Left cardiac atrium (tissue), 4 donors: ENCODE measurements around the gene POU2F2. TPM values are rescaled to one million over a fixed set of nuclear protein-coding genes. Genes with fewer than 3 reads are reported as not detected.

Source experiments
- ATAC-seq, 2 donors: fragments of 200-7000 bp; cut with Tn5 transposase; one replicate each; pipeline ENCODE4 v1.9.1; 2020; ENCODE audit warnings: mild to moderate bottlenecking in 2 of 2, moderate library complexity in 2 of 2
- DNase-seq: peaks from one replicate; pipeline ENCODE4 v3.0.0-alpha.2; 2020
- intact Hi-C, 2 donors: fragments of 100-400 bp; cut with DNase I; formaldehyde crosslinking; loops; one replicate each; pipeline versions ENCODE4 v1.14.1 to v1.15.1; 2022 to 2023
- long read RNA-seq: library from polyadenylated mRNA; unstranded; transcript quantifications from one replicate; pipeline ENCODE4 v2.0.0, GENCODE V29; 2021
- total RNA-seq, 2 donors: library from RNA; stranded (reverse); fragmentation: NEBNext Ultra II Directional; extraction: Animal tissue kit (Norgen Biotek cat#: 25700); gene quantifications; one replicate each; pipeline ENCODE4 v1.2.1, GENCODE V29; 2021
- donor health status: DM: no; HTN: yes; CAD: no.
- donor health status: DM: no; HTN: yes; CAD: no; lungs with severe emphysema.
- donor health status: DM: yes; HTN: yes; CAD: no.
- donor health status: Dilated cardiomyopathy.

Gene POU2F2
- 1 to 10 TPM; 1.1 to 1.2 TPM for total RNA-seq
- long read RNA-seq: 0 reads

DNA sequence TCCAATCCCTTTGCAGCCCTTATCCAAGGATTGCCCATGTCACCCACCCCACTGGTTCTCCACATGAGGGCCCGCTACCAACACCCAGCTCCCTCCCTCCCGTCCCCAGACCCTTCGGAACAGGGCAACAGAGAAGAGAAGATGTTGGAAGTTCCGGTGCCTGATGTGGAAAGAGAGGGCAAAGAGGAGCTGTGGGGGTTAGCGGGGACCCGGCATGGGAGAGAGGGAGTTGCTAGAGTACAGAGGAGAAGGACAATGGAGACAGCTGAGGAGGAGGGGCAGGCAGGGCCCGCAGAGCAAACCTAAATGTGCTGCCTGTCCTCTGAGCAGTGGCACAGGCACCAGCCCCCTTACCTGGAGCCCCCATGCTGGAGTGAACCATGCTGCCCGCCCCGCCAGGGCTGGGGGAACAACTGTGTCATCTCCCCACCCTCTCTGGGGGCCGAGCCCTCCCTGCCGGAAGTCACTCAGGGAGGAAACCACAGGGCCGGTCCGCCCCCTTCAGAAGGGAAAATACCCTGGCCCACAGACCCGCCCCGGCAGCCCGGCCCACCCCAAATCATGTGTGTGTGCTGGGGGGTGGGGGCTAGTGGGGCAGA lies at the start of gene POU2F2:
POU2F2 (minus strand) TSS at position 417 of the 599 bp plus-strand sequence; CDS start at position 382, 35 bp downstream.
- peak; percentile 42 to 51 for ATAC-seq
- intact Hi-C loops: loop anchor here in 1 of 2 donors (5.0 to 10.0 kb wide), 2 partner anchors 50 to 183 kb away; partner anchors contain the start of gene TMEM145
- peak; percentile 44 for DNase-seq

DNA sequence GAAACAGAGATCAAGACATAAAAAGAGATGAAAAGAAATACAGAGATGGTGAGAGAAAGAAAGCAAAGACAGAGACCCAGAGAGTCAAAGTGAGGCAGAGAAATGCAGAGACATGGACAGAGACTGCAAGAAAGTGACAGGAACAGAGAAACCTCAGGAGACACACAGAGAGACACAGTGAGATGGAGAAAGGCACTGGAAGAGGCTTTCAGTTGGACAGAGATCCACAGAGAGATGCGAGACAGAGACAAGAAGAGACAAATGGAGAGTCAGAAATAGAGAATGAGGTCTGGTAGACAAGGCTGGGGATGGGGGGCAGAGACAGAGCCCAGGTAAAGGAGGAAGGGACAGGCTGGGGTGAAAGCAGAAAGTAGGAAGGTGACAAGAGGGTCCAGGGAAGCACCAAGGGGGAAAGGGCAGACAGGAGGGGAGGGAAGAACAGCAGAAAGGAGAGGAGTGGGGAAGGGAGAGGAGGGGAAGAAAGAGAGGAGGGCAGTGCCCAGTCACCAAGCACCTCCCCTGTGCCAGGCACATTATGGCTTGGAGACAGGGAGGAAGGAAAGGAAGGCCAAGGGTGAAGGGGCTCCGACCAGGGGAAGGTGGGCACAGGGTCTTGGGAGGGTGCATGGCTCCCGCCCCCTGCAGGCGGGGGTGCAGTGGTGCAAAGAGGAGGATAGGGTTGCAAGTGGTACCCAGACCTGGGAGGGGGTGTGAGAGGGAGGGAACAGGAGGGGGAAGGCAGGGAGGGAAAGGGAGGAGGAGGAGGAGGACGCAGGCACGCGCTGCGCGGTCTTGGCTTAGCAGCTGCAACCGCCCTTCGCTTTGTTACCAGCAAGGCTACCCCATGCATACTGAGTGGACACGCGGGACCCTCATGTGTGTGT lies 46.8 kb upstream of the POU2F2 start:
- DNase-seq (no peak), ATAC-seq (no peak)
- intact Hi-C loops: no loop called here

DNA sequence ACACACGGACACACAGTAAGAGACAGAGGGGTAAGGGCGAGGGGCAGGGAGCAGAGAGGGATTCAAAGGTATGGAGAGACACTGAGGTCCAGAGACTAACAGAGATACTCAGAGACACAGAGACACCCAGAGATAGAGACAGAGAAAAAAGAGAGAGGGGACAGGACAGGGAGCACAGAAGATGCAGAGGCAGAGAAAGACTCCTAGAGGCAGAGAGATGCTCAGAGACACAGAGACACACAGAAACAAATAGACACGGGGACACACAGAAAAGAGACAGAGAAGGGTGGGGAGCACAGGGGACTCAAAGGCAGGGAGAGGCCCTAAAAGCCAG lies 45.4 kb upstream of the POU2F2 start:
- DNase-seq: no peak
- ATAC-seq: no peak
- intact Hi-C loops: no loop called here

DNA sequence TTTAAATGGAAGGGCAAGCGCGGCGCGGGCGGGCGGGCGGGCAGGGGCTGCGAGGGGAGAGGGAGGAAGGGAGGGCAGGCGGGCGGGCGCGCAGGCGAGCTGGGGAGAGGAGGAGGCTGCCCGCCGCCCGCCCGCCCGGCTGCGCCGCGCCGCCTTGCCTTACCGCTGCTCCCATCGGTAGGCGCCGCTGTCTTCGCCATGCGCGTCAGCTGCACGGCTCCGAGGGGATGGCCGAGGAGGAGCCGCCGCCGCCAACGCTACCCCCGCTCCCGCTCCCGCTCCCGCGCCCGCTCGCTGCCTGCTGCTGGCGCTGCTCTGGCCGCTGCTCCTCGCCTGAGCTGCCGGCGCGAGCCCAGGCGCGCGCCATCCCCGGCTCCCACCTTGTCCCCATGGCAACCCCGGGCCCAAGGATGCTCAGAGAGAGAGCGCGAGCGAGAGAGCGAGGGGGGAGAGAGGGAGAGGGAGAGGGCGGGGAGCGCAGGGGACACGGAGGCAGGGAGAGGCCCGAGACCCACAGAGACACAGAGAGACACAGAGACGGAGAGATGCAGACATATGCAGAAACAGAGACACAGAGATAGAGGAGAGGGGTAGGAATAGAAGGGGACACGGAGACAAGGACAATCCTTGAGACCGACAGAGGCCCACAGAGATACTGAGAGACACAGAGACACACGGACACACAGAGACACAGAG lies 44.9 kb upstream of the POU2F2 start:
- ATAC-seq (peak; percentile 96), DNase-seq (peak; percentile 74)
- intact Hi-C loops: no loop called here

DNA sequence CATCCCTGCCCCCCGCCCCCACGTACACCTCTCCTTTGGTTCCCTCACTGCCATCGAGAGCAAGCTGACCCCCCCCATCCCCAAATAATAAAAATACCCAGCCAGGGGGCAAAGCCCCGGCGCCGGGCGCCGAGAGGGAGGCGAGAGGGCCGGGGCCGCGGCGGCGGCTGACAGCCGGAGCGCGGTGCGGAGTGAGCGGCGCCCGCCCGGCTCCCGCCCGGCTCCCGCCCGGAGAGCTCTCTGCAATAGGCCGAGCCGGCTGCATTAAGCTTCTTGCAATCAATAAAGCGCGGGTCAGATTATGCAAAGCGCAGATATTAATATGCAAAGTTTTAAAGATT lies 44.4 kb upstream of the POU2F2 start:
- DNase-seq (no peak), ATAC-seq (peak; percentile 64 to 78)
- intact Hi-C loops: no loop called here

DNA sequence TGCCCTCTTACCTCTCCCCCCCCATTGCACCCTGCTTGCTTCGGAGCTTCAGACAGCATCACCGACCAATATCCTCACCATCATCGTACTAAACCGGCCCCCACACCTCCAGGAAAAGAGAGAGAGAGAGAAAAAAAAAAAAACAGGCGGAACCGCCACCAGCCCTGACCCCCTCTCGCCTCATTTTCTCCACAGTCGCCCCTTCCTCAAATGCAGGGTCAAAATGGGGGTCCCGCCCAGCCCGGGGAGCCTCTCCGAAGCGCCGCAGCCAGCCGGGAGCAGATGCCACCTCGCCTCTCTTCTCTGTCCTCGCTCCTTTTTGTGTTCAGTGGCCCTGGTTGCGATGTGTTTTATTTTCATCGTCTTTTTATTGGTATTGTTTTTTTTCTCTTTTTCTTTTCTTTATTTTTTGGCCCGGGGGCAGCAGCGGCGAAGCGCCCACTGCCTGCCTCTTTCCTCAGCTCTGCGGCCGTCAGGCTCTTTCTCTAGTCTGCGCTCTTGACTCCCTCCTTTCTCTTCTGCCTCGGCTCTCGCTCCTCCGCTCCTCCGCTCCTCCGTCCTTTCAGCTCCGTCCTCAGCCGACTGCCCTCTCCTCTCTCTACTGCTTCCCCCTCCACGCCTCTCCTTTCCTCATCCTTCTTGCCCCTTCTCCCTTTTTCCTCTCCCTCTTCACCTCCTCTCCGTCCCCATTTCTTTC lies 43.9 kb upstream of the POU2F2 start:
- intact Hi-C loops: no loop called here
- DNase-seq (no peak), ATAC-seq (peak; percentile 39 to 62)

DNA sequence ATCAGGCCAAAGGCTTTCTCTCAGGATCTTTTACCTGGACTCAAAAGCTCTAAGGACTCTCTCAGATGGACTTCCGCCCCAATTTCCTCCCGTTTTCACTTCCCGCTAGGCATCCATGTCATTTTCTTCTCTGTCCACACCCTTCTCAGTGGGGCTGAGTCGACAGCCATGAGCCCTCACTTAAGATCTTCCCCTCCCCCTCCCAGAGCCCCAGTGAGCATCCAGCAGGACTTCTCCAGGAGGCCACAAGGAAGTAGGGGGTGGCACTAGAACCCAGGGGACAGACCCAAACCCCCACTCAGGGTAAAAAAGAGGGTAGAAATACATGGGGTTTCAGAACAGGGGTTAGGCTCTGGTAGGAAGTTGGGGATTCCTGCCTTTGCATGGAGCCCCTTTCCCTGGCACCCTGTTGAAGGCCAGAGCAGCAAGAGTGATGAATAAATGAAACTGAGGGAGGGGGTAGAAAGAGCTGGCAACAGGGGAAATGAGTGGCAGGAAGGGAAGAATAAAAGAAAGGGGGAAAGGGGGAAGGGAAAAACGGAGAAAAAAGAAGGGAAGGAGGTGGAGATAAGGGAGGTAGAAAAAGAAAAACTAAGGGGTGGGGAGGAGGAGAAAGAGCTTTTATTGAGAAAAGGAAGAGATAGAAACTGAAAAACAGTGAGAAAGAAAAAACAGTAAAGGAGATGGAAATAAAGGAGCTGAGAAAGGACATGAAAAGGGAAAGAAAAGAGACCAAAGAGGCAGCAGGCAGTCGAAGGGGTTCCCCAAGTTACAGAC lies 42.9 kb upstream of the POU2F2 start:
- intact Hi-C loops: no loop called here
- DNase-seq: no peak
- no peak for ATAC-seq

DNA sequence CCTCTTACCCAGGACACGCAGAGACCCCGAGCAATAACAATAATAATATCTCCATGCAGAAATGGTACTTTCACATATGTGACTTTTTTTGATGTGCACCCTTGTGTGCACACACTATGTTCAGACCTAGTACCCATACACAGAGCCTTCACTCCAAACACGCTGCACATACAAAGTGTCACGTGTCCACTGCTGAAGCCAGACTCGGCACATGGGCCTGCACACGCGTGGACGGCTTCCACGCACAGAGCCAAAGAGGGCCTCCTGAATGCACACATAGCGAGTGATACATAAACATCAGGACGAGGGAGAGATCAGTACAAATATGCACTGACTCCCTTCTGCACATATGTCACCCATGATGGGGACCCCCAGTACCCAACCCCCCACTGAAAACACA lies 41.9 kb upstream of the POU2F2 start:
- ATAC-seq (no peak), DNase-seq (no peak)
- intact Hi-C loops: no loop called here

DNA sequence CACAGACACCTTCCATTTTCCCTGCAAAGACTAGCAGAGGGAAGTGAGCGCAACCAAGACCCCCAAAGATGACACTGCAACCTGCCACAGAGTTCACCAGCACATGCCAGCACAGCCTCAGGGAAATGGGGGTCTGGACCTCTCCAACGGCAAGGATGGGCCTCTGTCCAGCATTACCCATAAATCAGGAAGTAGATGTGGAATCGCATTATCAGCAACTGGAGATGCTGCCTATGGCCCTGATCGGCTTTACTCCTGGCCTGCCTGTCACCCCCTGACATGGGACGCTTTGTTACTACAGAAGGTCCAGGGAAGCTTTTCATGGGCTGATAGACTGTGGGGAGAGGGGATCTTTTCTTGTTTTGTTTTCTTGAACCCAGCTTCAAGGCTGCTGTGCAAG lies 41.4 kb upstream of the POU2F2 start:
- intact Hi-C loops: no loop called here
- DNase-seq (no peak), ATAC-seq (no peak)

DNA sequence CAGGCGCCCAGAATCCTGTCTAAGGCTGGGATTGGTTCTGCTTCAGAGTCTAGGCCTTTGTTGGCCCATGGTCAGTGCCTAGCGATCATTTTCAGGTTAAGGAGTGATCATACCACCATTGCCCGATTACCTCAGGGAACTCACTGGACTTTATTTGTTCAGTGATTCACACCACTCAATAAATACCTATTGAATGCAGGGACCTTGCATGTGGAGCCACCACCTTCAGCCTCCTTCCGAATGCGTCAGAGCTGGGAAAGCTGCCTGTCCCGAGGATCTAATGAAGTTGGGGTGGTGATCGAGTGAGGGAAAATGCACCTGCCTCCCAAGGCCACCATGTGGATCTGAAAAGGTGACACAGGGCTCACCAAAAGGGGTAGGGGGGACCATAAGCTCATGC lies 40.0 kb upstream of the POU2F2 start:
- DNase-seq (no peak), ATAC-seq (no peak)
- intact Hi-C loops: no loop called here

DNA sequence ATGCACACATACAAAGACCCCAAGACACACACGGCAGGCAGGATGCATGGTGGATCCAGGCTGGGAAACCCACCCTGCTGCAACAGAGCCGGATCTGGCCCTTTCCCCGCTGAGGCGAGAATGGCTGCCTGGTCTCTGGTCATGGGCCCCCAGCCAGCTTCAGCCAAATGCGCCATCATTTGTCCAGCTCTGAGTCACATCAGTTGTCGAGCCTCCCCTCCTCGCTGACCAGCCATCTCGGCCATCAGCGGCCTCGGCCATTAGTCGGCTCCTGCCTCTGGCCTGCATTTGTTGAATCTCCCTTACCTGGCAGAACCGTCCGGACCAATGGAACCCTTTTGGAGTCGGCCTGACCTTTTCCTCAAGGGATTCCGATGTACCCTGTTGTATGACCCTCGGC lies 38.5 kb upstream of the POU2F2 start:
- ATAC-seq (no peak), DNase-seq (no peak)
- intact Hi-C loops: no loop called here

DNA sequence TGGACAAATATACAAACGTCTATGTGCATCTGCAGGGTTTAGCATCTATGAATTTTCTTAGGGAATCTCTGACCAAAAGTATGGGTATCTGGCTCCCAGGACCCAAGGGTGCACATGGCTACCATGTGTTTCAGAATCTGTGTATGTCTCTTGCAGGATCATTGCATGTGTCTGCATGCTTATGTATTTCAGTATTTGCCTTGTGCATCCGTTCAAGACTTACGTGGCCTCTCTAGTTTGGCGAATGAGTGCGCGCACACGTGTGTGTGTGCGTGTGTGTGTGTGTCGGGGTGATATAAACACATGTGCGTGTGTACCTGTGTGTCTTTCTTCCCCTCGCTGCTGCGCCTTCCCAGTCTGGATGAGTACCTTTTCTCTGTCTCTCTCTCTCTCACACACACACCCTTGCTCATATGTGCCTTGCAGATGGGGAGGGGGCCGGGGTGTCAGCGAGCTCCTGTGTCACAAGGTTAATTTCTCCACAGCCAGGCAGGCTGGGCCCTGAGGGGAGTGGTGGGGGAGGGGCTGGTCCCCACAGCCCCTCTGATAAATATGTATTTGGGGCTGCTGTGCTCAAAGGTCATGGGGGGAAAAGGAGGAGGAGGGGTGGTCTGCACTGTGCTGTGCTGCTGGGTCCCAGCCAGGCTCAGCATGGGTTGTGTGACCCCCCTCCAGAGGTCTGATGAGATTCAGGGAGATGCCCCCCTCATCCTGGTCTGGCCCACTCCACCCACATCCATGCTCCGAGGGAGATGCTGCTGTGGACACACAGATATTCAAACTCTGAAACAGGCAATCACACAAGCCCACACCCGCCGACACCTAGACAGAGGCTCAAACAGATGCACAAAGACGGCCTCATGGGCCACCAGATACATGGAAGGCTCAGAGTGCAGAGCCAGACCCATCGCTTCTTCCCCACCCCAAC lies 37.5 kb upstream of the POU2F2 start:
- intact Hi-C loops: no loop called here
- ATAC-seq (no peak), DNase-seq (no peak)

DNA sequence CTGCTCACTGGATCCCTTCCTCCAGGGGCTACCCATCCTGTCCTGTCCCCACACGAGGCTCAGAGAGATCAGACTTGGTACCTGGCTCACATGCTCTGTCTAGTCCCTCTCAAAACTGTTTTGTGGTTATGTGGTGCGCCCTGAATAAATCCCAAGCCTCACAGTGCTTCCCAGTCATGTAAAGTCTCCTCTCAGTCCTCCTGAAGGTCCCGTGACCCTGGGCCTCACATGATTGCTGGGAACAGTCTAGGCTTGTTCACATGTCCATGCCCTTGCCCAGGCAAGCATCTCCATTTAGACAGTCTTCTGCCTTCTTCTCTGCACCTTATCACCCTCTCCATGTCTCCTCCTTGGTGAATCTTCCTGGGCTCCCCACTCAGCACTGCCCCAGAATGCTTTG lies 36.0 kb upstream of the POU2F2 start:
- intact Hi-C loops: no loop called here
- DNase-seq: no peak
- ATAC-seq: no peak

DNA sequence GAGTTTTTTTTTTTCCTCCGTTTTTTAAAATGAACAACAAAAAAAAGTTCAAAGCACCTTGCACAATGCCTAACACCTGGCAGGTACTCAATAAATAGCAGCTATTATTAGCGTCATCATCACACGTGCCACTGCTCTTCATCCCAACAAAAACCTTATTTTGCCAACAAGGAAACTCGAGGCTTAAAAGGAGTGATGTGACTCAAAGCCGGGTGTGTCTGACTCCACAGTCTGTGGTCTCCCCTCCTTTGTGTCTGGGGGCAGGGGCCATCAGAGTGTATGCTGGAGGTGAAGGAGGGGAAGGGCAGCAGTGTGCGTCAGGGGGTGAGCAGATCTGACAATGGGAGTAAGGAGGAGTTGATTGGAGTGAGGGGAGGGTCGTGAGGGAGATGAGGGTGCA lies 34.1 kb upstream of the POU2F2 start:
- intact Hi-C loops: no loop called here
- DNase-seq: no peak
- ATAC-seq: no peak

DNA sequence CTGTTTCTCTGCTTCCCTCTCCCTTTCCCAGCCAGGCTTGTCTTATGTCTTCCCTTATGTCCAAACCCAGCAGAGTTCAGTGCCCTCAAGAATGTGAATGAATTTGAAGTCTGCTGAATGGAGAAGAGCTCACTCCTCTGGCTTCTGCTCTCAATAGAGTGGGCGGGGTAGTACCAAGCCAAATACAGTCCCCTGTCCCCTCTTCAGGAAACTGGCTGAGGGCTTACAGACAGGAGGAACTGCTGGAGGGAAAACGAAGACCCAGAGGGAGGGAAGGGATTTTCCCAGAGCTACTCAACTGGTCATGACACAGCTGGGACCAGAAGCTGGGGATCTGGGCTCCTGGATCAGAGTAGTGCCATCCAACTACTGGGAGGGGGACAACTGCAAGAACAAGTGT lies 32.9 kb upstream of the POU2F2 start:
- ATAC-seq: no peak
- intact Hi-C loops: no loop called here
- DNase-seq: no peak

DNA sequence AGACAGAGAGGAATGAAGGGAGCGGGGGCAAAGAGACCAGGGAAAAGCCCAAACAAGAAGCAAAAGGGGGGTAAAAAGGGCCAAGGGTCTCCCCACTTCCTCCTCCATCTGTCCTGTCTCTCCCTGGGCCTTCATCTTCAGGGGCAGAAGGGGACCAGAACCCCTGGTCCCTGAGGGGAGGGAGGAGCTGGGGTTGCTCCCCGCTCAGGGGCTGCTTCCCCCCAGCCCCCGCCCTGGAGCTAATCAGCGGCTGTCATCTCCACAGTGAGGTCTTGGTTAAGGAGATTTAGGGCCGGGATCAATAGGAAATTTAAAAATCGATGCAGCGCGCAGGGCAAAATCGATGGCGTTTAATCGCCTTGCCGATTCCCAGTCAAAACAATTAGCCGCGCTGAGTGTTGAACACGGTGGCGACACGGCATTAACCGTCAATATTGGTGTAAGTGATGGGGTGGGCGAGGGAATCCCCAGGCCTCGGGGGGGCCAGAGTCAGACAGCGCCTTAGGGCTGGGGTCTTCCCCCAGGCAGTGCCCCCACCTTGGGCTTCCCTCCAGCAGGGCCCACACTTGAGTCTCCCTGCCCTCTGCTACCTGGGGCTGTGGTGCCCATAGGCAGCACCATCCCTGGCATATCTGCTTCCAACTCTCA lies 29.5 kb upstream of the POU2F2 start:
- ATAC-seq (no peak), DNase-seq (no peak)
- intact Hi-C loops: no loop called here

DNA sequence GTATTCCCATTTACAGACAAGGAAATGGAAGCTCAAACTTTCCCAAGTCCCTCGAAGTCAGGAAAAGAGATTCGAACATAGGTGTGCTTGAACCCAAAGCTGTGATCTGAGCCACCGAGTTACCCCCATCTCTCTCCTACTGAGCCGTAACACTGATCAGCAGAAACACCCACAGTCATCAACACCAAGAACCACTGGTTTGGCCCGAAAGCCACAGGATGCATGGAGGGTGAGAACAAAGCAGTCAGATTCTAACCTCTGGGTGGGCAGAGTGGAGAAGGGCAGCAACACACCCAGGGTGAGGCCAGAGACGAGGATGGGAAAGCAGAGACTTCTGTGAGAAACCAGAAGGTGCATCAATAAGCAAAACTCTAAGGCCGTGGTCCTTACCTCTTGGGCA lies 27.7 kb upstream of the POU2F2 start:
- ATAC-seq (no peak), DNase-seq (no peak)
- intact Hi-C loops: no loop called here

DNA sequence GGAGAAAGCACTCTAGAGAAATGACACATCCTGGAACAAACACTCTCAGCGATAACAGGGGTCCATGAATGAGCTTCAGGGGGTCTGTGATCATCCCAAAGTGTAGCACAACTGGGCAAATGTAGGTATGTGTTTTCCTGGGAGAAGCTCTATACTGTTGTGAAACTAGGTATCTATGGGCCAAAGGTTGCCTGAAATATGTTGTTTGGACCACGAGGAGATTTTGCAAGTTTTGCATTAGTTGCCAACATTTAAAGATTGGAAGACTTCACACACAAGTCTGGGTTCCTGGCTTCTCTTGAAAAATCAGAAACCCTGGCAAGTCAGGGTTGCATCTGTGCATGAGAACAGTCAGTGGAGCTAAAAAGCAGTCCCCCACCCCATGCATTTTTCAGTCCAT lies 26.7 kb upstream of the POU2F2 start:
- peak in 1 of 2 donors; percentile 12 for ATAC-seq
- DNase-seq: no peak
- intact Hi-C loops: no loop called here
